ENCODE measurements around the gene AKT1. TPM values are rescaled to one million over a fixed set of nuclear protein-coding genes. Genes with fewer than 3 reads are reported as not detected.
A peak's percentile ranks its signal among the peaks of the same experiment; 100 is the strongest.

AKT1 gene
- total and polyA plus RNA-seq, 2 of the 13 experiments (the other 11 are each of a cell fraction or from before 2014, with no cell fraction given): 96.2 to 116 TPM

GRCh38 chr14:104752735-104753527 lies 42.6 kb downstream of the AKT1 start, which contains the start of gene SIVA1 (continued):
- TF ChIP-seq ZBTB46 (CRISPR knock-in tag; IDR thresholded peaks at IDR 0.05; ENCODE audit: borderline replicate concordance) (0 out of 2 replicates have a peak, but pooled peaks have one; percentile 79), ZNF841 (CRISPR knock-in tag; IDR thresholded peaks at IDR 0.05; ENCODE audit: borderline replicate concordance) (0 out of 2 replicates have a peak, but pooled peaks have one; percentile 75), CHD2 (IDR thresholded peaks at IDR 0.05; ENCODE audit: low read depth, low read length) (peak; percentile 43; the same call in 1 of the 2 replicates), PRDM4 (CRISPR knock-in tag; IDR thresholded peaks at IDR 0.05; ENCODE audit: borderline replicate concordance) (no peak), SAFB2 (CRISPR knock-in tag; IDR thresholded peaks at IDR 0.05; ENCODE audit: borderline replicate concordance, low read depth) (peak; percentile 62), BCLAF1 (IDR thresholded peaks at IDR 0.05) (no peak), ZNF136 (CRISPR knock-in tag; IDR thresholded peaks at IDR 0.05; ENCODE audit: low read depth) (peak; percentile 54), FOXP4 (CRISPR knock-in tag; IDR thresholded peaks at IDR 0.05) (0 out of 2 replicates have a peak, but pooled peaks have one; percentile 6), CERS6 (CRISPR knock-in tag; IDR thresholded peaks at IDR 0.05) (no peak), ZNF784 (CRISPR knock-in tag; IDR thresholded peaks at IDR 0.05; ENCODE audit: borderline replicate concordance) (peak; percentile 92; the same call in 1 of the 2 replicates), FOSL2 (CRISPR knock-in tag; IDR thresholded peaks at IDR 0.05) (0 out of 2 replicates have a peak, but pooled peaks have one; percentile 19), ZNF17 (CRISPR knock-in tag; IDR thresholded peaks at IDR 0.05) (no peak), NFYC (CRISPR knock-in tag; IDR thresholded peaks at IDR 0.05) (peak; percentile 96), HDAC1 (CRISPR knock-in tag; IDR thresholded peaks at IDR 0.05) (peak; percentile 95)
